Ureter (tissue), 1 donor: ENCODE data around the gene RPRD1A. TPM values are rescaled to one million over a fixed set of nuclear protein-coding genes. Genes with fewer than 3 reads are reported as not detected.
A peak's percentile ranks its signal among the peaks of the same experiment; 100 is the strongest.
"Not testable (repeated sequence)": the region's sequence is repeated elsewhere in the genome, so short reads cannot be mapped to it uniquely, and the experiment has no call there.

ENCODE experiments used
- DNase-seq: peaks from one replicate; pipeline ENCODE4 v3.0.0-alpha.2; 2020; ENCODE audit warnings: low spot score
- total RNA-seq: library from RNA; stranded (reverse); gene quantifications from one replicate; pipeline ENCODE4 v1.2.4, GENCODE V29; 2023
- donor health status: DM: yes; HTN: yes; CAD: no.

Gene RPRD1A
- total RNA-seq, 1 donor from 2014 or later = 72.2 TPM

GRCh38 chr18:36031903-36032302 lies 35.5 kb downstream of the RPRD1A start:
- DNase-seq = no peak

DNA sequence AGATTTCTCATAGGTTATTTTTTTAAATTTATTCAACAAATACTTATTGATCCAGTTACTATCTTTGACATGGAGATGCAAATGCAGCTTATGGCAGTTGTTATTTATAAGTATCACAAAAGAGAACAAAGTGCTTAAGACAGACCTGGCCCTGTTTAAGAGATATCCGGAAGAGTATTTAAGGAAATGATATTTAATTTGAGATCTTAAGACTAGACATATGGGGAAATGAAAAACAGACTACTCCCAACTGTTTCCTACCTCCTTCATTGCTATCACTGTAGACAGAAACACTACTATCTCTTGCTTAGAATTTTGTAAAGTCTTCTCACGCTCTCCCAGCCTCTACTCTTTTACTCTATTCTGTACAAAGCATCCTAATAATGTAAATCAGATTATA lies 36.0 kb downstream of the RPRD1A start:
- no peak for DNase-seq

DNA sequence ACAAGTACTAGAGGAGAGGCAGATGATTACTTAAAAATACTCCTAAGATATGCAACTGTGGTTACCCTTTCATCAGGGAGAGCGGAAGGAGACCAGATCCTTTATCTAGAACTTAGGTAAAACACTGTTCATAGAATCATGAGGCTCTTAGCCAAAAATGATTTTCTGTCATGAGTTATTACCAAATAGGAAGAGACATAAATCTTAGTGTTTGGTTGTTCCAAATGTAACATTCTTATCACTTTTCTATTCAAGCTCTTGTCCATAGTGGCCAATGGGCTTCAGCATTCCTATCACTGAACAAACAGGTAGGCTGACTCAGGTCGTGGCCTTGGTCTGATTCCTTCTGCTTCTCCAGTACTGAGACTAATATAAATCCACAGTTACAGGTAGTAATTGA lies 38.5 kb downstream of the RPRD1A start:
- DNase-seq = no peak

DNA sequence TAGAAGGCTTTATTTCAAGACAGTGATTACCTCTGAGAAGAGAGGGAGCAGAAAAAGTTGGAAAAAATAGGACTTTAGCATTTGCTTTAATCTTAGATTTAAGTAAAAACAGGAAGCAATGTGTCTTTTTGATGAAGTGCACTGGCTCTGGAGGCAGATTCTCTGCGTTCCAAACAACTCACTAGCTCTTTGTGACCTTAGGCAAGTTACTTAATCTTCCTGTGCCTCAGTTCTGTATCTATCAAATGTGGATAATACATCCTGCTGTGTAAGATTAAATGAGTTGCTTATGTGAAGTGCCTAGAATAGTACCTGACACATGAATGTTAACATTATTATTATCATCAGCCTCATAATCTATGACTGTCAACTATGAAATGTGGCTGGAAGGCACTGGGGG lies 42.3 kb downstream of the RPRD1A start:
- DNase-seq = no peak

DNA sequence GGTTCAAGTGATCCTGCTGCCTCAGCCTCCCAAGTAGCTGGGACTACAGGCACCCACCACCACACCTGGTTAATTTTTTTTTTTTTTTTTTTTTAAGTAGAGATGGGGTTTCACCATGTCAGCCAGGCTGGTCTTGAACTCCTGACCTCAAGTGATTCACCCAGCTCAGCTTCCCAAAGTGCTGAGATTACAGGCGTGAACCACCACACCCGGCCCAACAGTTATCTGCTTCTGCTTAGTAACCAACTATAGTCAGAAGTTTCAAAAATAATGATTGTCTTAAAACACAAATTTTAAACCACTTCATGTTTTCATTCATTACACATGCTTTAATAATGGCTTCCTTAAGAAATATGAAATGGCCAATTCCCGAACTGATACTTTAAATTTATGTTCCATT lies 43.1 kb downstream of the RPRD1A start:
- not testable (repeated sequence) for DNase-seq

GRCh38 chr18:36023336-36023735 lies 44.0 kb downstream of the RPRD1A start:
- no peak for DNase-seq

GRCh38 chr18:36020174-36020711 lies 47.1 kb downstream of the RPRD1A start:
- no peak for DNase-seq

GRCh38 chr18:36017232-36017631 lies 50.1 kb downstream of the RPRD1A start:
- no peak for DNase-seq

- DNase-seq = no peak
Measured at GRCh38 chr18:36015629-36016028, 51.7 kb downstream of the RPRD1A start.

- DNase-seq = no peak
Measured at GRCh38 chr18:36012891-36013290, 54.5 kb downstream of the RPRD1A start.

DNA sequence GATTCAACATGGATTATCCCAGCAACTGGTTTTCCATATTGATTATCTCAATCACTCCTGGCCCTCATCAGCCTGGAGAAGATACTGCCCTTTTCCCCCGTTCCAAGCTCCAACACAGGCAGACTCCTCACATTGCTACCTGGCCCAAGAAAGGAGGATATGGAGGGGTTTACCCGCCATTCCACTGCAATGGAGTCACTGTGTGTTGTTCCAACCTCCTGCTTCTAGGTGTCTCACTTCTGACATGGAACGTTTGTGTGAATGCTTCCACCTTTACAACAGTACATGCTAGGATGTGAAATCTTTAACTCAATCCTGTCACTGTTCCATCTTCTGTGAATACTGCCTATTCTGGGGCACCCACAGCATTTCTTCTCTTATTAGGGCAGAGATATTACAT lies 58.1 kb downstream of the RPRD1A start:
- DNase-seq = no peak

DNA sequence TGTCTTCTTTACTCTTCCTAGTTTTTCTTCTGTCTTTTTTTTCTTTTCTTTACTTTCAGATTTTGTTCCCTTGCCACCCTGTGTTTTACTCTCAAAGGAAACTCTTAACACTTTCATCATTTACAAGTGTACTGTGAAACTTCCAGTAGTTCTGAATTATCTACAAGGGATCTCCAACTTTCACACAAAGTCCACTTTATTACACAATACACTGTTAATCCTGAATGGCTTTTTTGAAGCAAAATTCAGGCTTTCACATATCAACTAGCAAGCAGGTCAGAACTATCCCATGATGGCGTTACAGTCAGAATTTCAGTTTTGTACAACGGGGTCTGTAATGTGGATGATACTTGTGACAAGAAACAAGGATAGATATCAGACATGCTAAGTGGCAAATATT lies 60.4 kb downstream of the RPRD1A start:
- no peak for DNase-seq

DNA sequence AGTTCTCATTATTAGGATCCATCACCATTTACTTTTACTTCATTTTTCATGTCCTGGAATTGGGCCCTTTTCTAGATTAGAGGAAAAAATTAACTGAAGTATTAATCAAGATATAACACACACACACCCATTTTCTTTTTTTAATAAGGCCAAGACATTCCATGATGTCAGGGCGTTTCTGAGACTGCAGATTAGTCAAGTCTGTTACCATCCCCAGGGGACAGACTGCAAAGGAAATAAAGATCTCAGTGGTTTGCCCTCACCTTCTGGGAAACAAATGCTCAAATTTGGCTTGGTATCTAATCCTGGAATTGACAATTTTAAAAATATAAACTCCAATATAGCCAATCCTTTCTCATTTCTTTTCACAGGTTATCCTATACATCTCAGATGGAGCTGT lies 67.4 kb downstream of the RPRD1A start:
- DNase-seq = no peak

DNA sequence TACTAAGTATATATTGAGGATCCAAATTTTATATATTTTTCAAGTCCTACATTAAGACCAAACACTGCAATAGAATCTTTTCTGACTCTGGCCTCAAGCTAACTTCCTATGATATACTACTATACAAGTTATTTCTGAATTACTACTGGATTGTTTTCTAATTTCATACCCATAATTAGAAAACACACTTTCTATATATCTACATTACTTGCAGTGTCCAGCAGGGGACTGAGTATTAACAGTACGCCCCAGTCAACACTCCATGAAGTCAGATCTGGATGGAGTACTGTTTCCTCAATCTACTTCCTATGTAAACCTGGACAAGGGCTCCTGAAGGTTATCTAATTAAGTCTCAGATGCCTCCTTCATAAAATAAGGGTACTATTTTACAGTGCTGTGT lies 68.4 kb downstream of the RPRD1A start:
- DNase-seq = no peak

- no peak for DNase-seq
Measured at GRCh38 chr18:35993013-35993412, 74.3 kb downstream of the RPRD1A start.

DNA sequence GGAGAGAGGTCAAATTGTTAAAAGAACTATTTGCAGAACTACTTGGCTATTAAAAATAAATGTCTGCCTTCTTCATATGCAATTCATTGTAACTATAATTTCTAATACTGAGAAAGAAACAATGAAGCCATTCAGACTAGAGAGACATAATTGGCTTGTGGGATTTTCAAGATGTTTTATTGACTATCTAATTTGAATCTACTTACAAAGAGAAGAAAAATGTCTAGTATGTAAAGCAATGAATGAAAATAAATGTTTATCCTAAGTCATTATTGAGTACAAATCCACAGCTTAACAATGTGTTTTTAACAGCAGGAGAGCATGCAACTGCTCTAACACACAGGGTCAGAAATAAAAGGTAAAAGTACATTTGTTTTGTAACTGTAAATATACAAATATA lies 75.7 kb downstream of the RPRD1A start:
- DNase-seq = no peak

DNA sequence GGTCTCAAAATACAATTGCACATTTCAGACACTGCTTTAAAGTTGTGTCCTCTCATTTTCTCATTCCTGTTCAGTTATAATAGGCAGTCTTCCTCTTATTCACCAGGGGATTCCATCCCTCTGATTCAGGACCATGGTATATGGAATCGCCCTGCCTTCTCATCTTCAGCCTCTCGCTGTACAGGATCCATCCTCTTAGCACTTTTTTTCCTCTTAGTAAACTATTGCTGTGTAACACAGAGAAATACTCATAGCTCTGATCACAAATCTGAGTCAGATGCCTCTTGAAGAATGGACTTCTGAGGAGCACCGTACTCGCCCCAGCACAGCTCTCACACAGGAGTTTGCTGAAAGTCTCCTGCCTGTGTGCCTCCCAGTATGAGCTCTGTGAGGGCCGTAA lies 83.5 kb downstream of the RPRD1A start:
- DNase-seq = no peak

GRCh38 chr18:35983147-35983546 lies 84.2 kb downstream of the RPRD1A start:
- no peak for DNase-seq

GRCh38 chr18:35982409-35983114 lies 84.8 kb downstream of the RPRD1A start:
- no peak for DNase-seq

GRCh38 chr18:35979112-35979511 lies 88.2 kb downstream of the RPRD1A start:
- DNase-seq = no peak

DNA sequence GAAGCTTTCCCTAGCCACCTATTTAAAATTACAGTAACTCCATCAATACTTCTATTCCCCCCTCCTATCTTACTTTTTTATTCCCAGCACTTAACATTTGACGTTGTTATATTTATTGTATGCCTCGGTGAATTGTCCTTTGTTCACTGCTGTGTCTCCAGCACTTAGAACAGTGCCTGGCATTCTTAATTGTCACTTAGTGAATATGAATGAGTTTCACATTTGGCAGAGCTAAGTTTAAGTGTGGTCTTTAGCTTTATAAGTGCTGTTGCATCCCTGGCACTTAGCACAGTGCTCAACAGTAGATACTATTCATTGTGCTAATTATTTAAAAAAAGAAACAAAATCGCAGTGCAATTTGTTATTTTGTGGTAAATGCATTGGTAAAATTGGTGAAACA lies 93.2 kb downstream of the RPRD1A start:
- no peak for DNase-seq

DNA sequence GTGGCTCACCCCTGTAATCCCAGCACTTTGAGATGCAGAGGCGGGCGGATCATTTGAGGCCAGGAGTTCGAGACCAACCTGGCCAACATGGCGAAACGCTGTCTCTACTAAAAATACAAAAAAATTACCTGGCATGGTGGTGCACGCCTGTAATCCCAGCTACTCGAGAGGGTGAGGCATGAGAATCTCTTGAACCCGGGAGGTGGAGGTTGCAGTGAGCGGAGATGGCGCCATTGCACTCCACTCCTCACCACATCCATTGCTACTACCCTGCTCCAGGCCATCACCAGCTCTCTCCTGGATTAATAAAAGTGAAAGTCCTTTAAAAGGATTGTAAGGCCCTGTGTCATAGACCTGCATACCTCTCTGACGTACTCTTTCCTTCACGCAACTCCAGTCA lies 93.7 kb downstream of the RPRD1A start:
- no peak for DNase-seq

DNA sequence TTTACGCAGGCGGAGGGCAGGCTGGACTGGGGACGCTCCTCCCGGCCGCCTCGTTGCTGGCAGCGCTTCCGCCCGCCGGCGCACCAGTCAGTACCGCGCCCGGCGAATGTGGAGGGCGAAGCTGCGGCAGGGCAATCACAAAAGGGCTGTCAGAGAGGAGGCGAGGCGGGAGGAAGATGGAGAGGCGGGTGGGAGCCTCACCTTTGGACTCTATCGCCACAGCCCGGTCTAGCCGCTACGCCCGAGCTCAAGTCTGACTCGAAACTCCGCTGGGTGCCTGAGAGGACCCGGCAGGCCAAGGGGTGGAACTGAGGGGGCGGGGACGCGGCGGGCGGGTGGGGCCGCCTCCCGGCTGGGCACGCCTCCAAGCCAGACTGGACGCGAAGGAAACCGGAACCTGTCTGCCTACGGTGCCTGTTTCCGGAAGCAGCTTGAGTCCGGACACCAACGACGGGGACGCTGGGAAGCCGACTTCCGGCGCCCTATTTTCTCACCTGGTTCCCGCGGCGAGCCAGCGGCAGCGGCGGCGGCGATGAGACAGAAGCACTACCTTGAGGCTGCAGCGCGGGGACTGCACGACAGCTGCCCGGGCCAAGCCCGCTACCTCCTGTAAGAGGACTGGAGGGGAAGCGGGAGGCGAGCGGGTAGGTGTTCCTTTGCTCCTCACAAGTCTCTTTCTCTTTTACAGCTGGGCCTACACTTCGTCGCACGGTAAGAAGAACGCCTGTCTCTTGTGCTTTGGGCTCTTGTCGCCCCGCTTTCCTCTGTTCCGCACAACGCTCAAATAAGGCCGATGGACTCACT lies 95.0 kb downstream of the RPRD1A start, which contains the start of gene RMP24:
TSS of gene RMP24 (plus strand) at position 483 of the 804 bp plus-strand sequence.
- peak; percentile 96 for DNase-seq
